Ovary (tissue), 3 donors: ENCODE data around the gene ADH4.

Experiments
- CTCF ChIP-seq, 3 donors: fragments of 450-650 bp in 2 of 3; fragments of 200-600 bp in 1 of 3; IDR thresholded peaks; one replicate each; pipeline versions ENCODE4 v1.5.1 to v1.8.0; 2016 to 2022; ENCODE audit warnings: antibody characterized with exemption in 3 of 3, mild to moderate bottlenecking in 1 of 3
- POLR2A ChIP-seq: fragments of 450-650 bp; IDR thresholded peaks from one replicate; pipeline ENCODE4 v1.6.1; 2017; ENCODE audit warnings: antibody characterized with exemption, mild to moderate bottlenecking, moderate library complexity
- donor health status: DM: no; HTN: no; CAD: no.

- no peak for TF ChIP-seq CTCF (IDR thresholded peaks at IDR 0.05)
- TF ChIP-seq POLR2A, result no peak
Measured at GRCh38 chr4:99165978-99166377, 21.9 kb upstream of the ADH4 start.
